ENCODE data around the gene HSF5.
A peak's percentile ranks its signal among the peaks of the same experiment; 100 is the strongest.

Gene HSF5

GRCh38 chr17:58417300-58418092 is 70.7 kb downstream of the HSF5 start, which contains the start of gene RNF43:
TSS of gene RNF43 (minus strand) at chr17:58417534. CDS start at chr17:58415577, 1,957 bp downstream.
- peak; percentile 100 for DNase-seq (ENCODE audit: low spot score)
- Histone ChIP-seq H3K4me3 (ENCODE audit: severe bottlenecking) (peak within 1 kb of the TSS; percentile 44), H3K9me3 (ENCODE audit: severe bottlenecking) (no peaks in the 10 kb centered on the region), H3K27me3 (ENCODE audit: insufficient read depth, poor library complexity, severe bottlenecking) (no peaks in the 10 kb centered on the region), H3K4me1 (ENCODE audit: insufficient read depth, poor library complexity, severe bottlenecking) (peaks cover 29% of the 10 kb centered on the region), H3K36me3 (ENCODE audit: low read depth) (no peaks in the 10 kb centered on the region), H3K27ac (ENCODE audit: poor library complexity, severe bottlenecking) (peak within 1 kb of the TSS; percentile 85)
- peak; percentile 92 for ATAC-seq (ENCODE audit: low read depth)
- TF ChIP-seq CTCF (IDR thresholded peaks at IDR 0.05; ENCODE audit: poor library complexity, severe bottlenecking), result peak; percentile 97

- no peaks in the 10 kb centered on the region for H3K36me3 ChIP-seq (ENCODE audit: low read depth)
- no peak for DNase-seq (ENCODE audit: low spot score)
- H3K4me3 ChIP-seq (ENCODE audit: severe bottlenecking), result peak overlapping the region; percentile 44
- H3K9me3 ChIP-seq (ENCODE audit: severe bottlenecking), result no peaks in the 10 kb centered on the region
- no peak for TF ChIP-seq CTCF (IDR thresholded peaks at IDR 0.05; ENCODE audit: poor library complexity, severe bottlenecking)
- peaks cover 34% of the 10 kb centered on the region for H3K4me1 ChIP-seq (ENCODE audit: insufficient read depth, poor library complexity, severe bottlenecking)
- H3K27me3 ChIP-seq (ENCODE audit: insufficient read depth, poor library complexity, severe bottlenecking), result no peaks in the 10 kb centered on the region
- H3K27ac ChIP-seq (ENCODE audit: poor library complexity, severe bottlenecking), result peak overlapping the region; percentile 85
- ATAC-seq (ENCODE audit: low read depth), result 0 out of 3 replicates have a peak, but pooled peaks have one; percentile 1
Measured at GRCh38 chr17:58416937-58417299, 71.3 kb downstream of the HSF5 start.

DNA sequence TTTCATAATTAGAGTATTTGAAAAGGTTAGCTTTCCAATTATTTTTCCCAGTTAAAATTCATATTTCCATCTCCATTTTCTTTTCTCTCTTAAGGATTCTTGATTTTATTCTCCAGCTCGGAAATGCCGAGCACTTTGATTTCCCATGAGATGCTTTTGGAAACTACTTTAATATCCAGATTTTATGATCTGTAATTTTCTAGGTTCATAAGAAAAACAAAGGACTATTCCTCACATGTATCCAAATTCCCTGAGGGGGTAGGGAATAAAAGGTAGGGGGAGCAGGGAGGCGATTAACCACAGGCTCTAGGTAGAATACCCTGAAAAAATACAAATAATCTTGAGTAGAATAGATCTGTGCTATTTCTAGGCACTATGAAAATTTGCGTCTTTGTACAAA is 71.8 kb downstream of the HSF5 start:
- Histone ChIP-seq H3K9me3 (ENCODE audit: severe bottlenecking) (no peaks in the 10 kb centered on the region), H3K27me3 (ENCODE audit: insufficient read depth, poor library complexity, severe bottlenecking) (no peaks in the 10 kb centered on the region), H3K4me3 (ENCODE audit: severe bottlenecking) (peak overlapping the region; percentile 44), H3K4me1 (ENCODE audit: insufficient read depth, poor library complexity, severe bottlenecking) (peaks cover 40% of the 10 kb centered on the region), H3K36me3 (ENCODE audit: low read depth) (no peaks in the 10 kb centered on the region), H3K27ac (ENCODE audit: poor library complexity, severe bottlenecking) (peak overlapping the region; percentile 85)
- no peak for TF ChIP-seq CTCF (IDR thresholded peaks at IDR 0.05; ENCODE audit: poor library complexity, severe bottlenecking)
- DNase-seq (ENCODE audit: low spot score), result no peak
- ATAC-seq (ENCODE audit: low read depth), result no peak

DNA sequence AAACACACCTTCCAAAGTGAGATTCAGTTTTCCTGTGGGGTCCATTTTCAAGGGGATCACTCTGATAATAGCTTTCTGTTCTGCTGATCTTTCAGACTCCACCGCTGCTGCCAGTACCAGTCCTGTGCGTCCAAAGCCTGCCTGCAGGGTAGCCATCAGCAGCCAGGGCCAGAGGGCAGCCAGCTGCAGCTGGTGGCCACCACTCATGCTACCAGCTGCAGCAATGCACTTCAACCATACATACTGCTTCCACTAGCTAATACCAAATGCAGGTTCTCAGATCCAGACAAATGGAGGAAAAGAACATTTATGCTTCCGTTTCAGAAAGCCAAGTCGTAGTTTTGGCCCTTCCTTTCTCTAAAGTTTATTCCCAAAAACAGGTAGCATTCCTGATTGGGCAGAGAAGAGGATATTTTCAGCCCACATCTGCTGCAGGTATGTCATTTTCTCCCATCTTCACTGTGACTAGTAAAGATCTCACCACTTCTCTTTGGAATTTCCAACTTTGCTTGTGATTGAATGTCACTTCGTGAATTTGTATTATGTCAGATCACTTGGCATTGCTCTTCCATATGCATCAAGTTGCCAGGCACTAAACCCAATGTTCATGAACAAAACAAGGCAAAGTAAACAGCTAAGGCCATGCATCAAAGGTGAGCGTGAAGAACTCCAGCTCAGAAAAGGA is 72.7 kb downstream of the HSF5 start:
- no peak for DNase-seq (ENCODE audit: low spot score)

More for the DNA sequence above, 72.7 kb downstream of the HSF5 start:
- no peak for TF ChIP-seq CTCF (IDR thresholded peaks at IDR 0.05; ENCODE audit: poor library complexity, severe bottlenecking)
- peak overlapping the region; percentile 44 for H3K4me3 ChIP-seq (ENCODE audit: severe bottlenecking)
- peak; percentile 39 for ATAC-seq (ENCODE audit: low read depth)
- peak overlapping the region; percentile 85 for H3K27ac ChIP-seq (ENCODE audit: poor library complexity, severe bottlenecking)
- no peaks in the 10 kb centered on the region for H3K9me3 ChIP-seq (ENCODE audit: severe bottlenecking)
- H3K4me1 ChIP-seq (ENCODE audit: insufficient read depth, poor library complexity, severe bottlenecking), result peaks cover 48% of the 10 kb centered on the region
- H3K36me3 ChIP-seq (ENCODE audit: low read depth), result no peaks in the 10 kb centered on the region
- H3K27me3 ChIP-seq (ENCODE audit: insufficient read depth, poor library complexity, severe bottlenecking), result no peaks in the 10 kb centered on the region

Measured in RWPE2 (cell line).